Endodermal cell (in vitro differentiated cells): ENCODE data around the gene RTEL1. TPM values are rescaled to one million over a fixed set of nuclear protein-coding genes. Genes with fewer than 3 reads are reported as not detected.
A peak's percentile ranks its signal among the peaks of the same experiment; 100 is the strongest.

Experiments used
- DNase-seq: peaks from one replicate; pipeline ENCODE4 v3.0.0-alpha.2; 2017
- H3K27ac ChIP-seq: 2 replicates; pipeline ENCODE4 v1.5.1; 2013; ENCODE audit warnings: mild to moderate bottlenecking, low read depth, low read length, moderate library complexity
- H3K27me3 ChIP-seq: 2 replicates; pipeline ENCODE4 v1.6.1; 2013; ENCODE audit warnings: mild to moderate bottlenecking, low read length, moderate library complexity; ENCODE audit not compliant: insufficient read depth, control insufficient read depth, poor library complexity, severe bottlenecking
- H3K36me3 ChIP-seq: 2 replicates; pipeline ENCODE4 v1.7.0; 2013; ENCODE audit warnings: mild to moderate bottlenecking, low read length, moderate library complexity; ENCODE audit not compliant: control insufficient read depth, insufficient read depth
- H3K4me1 ChIP-seq: one replicate; pipeline ENCODE4 v1.7.0; 2013; ENCODE audit warnings: low read length; ENCODE audit not compliant: control insufficient read depth, insufficient read depth
- H3K4me3 ChIP-seq: 2 replicates; pipeline ENCODE4 v1.5.1; 2013; ENCODE audit warnings: mild to moderate bottlenecking, low read length, moderate library complexity
- H3K9ac ChIP-seq: 2 replicates; pipeline ENCODE4 v1.6.1; 2013; ENCODE audit warnings: mild to moderate bottlenecking, low read length, moderate library complexity; ENCODE audit not compliant: poor library complexity, severe bottlenecking; ENCODE audit errors: extremely low read depth
- H3K9me3 ChIP-seq: 2 replicates; pipeline ENCODE4 v1.6.1; 2013; ENCODE audit warnings: mild to moderate bottlenecking, low read length, moderate library complexity; ENCODE audit not compliant: control insufficient read depth
- H3K27ac Mint-ChIP-seq: 2 replicates; pipeline ENCODE4 v1.8.0; 2020; ENCODE audit warnings: mixed read lengths
- H3K27me3 Mint-ChIP-seq: 2 replicates; pipeline ENCODE4 v1.8.0; 2021; ENCODE audit warnings: mild to moderate bottlenecking, mixed read lengths; ENCODE audit not compliant: insufficient read depth
- H3K36me3 Mint-ChIP-seq: 2 replicates; pipeline ENCODE4 v1.8.0; 2020; ENCODE audit warnings: low read depth, mixed read lengths
- H3K4me1 Mint-ChIP-seq: 2 replicates; pipeline ENCODE4 v1.8.0; 2020; ENCODE audit warnings: mixed read lengths
- H3K4me3 Mint-ChIP-seq: 2 replicates; pipeline ENCODE4 v1.8.0; 2020; ENCODE audit warnings: mild to moderate bottlenecking, moderate library complexity, mixed read lengths
- H3K9me3 Mint-ChIP-seq: 2 replicates; pipeline ENCODE4 v1.8.0; 2020; ENCODE audit warnings: mild to moderate bottlenecking, mixed read lengths
- WGBS, 2 experiments: methylation state at CpG; one replicate each; pipeline versions ENCODE4 v1.1.5 to v1.1.7; 2013; ENCODE audit warnings: missing lambda C conversion rate in 2 of 2, mixed read lengths in 1 of 2; ENCODE audit not compliant: insufficient coverage in 1 of 2, insufficient read length in 1 of 2; 5-methylcytosine and 5-hydroxymethylcytosine counted together
- total RNA-seq, 2 donors: library from RNA; stranded (reverse); fragmentation: NEBNext Ultra II Directional in 1 of 2; extraction: Animal tissue kit (Norgen Biotek cat#: 25700) in 1 of 2; gene quantifications; 2 replicates in 1 of 2; 3 replicates in 1 of 2; pipeline ENCODE4 v1.2.1, GENCODE V29; 2021
- TF ChIP-seq, protein P1 (sequence below): fragments of 200-600 bp; sonication (generic); conservative IDR thresholded peaks from 2 replicates; pipeline ENCODE4 v1.5.0; 2021; ENCODE audit warnings: antibody characterized with exemption, mild to moderate bottlenecking

Gene RTEL1
- total RNA-seq, 2 donors from 2014 or later: 33.9 to 36.7 TPM

DNA sequence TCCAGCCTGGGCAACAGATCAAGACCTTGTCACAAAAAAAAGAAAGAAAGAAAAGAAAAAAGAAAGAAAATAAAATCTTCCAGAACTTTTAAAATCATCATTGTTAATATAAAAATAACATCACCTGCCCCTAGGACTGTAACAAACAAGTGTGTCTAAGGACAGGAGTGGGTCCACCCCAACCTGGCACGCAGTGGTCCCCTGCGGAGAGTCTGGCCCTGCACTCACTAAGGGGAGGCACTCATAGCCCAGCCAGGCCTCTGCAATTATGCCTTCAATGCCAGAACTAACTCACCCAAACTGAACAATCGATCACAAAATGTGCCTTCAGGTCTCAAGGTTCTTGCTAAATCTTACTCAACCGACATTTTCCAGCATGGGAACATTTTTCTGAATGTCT is 36.0 kb upstream of the RTEL1 start:
- no peak for DNase-seq
- no peak overlapping the region for H3K27ac Mint-ChIP-seq
- H3K4me3 Mint-ChIP-seq: no peak overlapping the region
- Histone ChIP-seq H3K27ac (no peak overlapping the region), H3K36me3 (peaks cover 11% of the 10 kb centered on the region), H3K4me3 (no peak overlapping the region), H3K27me3 (no peaks in the 10 kb centered on the region), H3K9ac (no peak overlapping the region), H3K4me1 (no peaks in the 10 kb centered on the region), H3K9me3 (no peaks in the 10 kb centered on the region)
- peaks cover 8% of the 10 kb centered on the region for H3K4me1 Mint-ChIP-seq
- TF ChIP-seq, protein P1, sequence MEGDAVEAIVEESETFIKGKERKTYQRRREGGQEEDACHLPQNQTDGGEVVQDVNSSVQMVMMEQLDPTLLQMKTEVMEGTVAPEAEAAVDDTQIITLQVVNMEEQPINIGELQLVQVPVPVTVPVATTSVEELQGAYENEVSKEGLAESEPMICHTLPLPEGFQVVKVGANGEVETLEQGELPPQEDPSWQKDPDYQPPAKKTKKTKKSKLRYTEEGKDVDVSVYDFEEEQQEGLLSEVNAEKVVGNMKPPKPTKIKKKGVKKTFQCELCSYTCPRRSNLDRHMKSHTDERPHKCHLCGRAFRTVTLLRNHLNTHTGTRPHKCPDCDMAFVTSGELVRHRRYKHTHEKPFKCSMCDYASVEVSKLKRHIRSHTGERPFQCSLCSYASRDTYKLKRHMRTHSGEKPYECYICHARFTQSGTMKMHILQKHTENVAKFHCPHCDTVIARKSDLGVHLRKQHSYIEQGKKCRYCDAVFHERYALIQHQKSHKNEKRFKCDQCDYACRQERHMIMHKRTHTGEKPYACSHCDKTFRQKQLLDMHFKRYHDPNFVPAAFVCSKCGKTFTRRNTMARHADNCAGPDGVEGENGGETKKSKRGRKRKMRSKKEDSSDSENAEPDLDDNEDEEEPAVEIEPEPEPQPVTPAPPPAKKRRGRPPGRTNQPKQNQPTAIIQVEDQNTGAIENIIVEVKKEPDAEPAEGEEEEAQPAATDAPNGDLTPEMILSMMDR: no peak
- H3K27me3 Mint-ChIP-seq: no peaks in the 10 kb centered on the region
- 91 to 100% methylated on average over 3 to 4 of the region's 4 CpGs for WGBS, 2 experiments
- H3K9me3 Mint-ChIP-seq: no peaks in the 10 kb centered on the region
- H3K36me3 Mint-ChIP-seq: peaks cover 32% of the 10 kb centered on the region

- Histone ChIP-seq H3K4me3 (no peak overlapping the region), H3K27ac (no peak overlapping the region), H3K4me1 (no peaks in the 10 kb centered on the region), H3K36me3 (peaks cover 8% of the 10 kb centered on the region), H3K9me3 (no peaks in the 10 kb centered on the region), H3K9ac (no peak overlapping the region), H3K27me3 (no peaks in the 10 kb centered on the region)
- H3K4me1 Mint-ChIP-seq: peaks cover 8% of the 10 kb centered on the region
- no peak for DNase-seq
- TF ChIP-seq, protein P1: no peak
- no peak overlapping the region for H3K27ac Mint-ChIP-seq
- no peak overlapping the region for H3K4me3 Mint-ChIP-seq
- H3K9me3 Mint-ChIP-seq: no peaks in the 10 kb centered on the region
- H3K36me3 Mint-ChIP-seq: peaks cover 28% of the 10 kb centered on the region
- no peaks in the 10 kb centered on the region for H3K27me3 Mint-ChIP-seq
- WGBS, 2 experiments: 94% methylated on average over 13 of the region's 14 CpGs; no CpG with 5 or more reads in 1 of the 2 experiments
Measured at GRCh38 chr20:63622732-63623131, 35.4 kb upstream of the RTEL1 start.

GRCh38 chr20:63624486-63624885 is 33.6 kb upstream of the RTEL1 start:
- no peak overlapping the region for H3K4me3 ChIP-seq
- peak overlapping the region; percentile 68 for H3K27ac Mint-ChIP-seq
- 92 to 93% methylated on average over 12 to 15 of the region's 15 CpGs for WGBS, 2 experiments
- H3K36me3 Mint-ChIP-seq: peaks cover 12% of the 10 kb centered on the region
- H3K4me1 Mint-ChIP-seq: peaks cover 12% of the 10 kb centered on the region
- no peak overlapping the region for H3K27ac ChIP-seq
- no peak overlapping the region for H3K4me3 Mint-ChIP-seq
- no peak overlapping the region for H3K9ac ChIP-seq
- DNase-seq: peak; percentile 57
- no peaks in the 10 kb centered on the region for H3K9me3 ChIP-seq
- H3K36me3 ChIP-seq: no peaks in the 10 kb centered on the region
- H3K9me3 Mint-ChIP-seq: no peaks in the 10 kb centered on the region
- no peaks in the 10 kb centered on the region for H3K4me1 ChIP-seq
- TF ChIP-seq, protein P1: no peak
- no peaks in the 10 kb centered on the region for H3K27me3 ChIP-seq
- no peaks in the 10 kb centered on the region for H3K27me3 Mint-ChIP-seq
